ENCODE measurements around the gene FRAS1. TPM values are rescaled to one million over a fixed set of nuclear protein-coding genes. Genes with fewer than 3 reads are reported as not detected.
"Not testable (repeated sequence)": the region's sequence is repeated elsewhere in the genome, so short reads cannot be mapped to it uniquely, and the experiment has no call there.

FRAS1 gene
- total and polyA plus RNA-seq, 9 of the 15 experiments (the other 6 are each of a cell fraction or from before 2014, with no cell fraction given): under 0.01 to 0.11 (median 0.04) TPM; not detected in 2

GRCh38 chr4:78545275-78546246 lies 488.4 kb downstream of the FRAS1 start (continued):
- no peak for TF ChIP-seq YY1 (IDR thresholded peaks at IDR 0.05; ENCODE audit: borderline replicate concordance in 1 of 3, control insufficient read depth in 1 of 3, extremely low read depth in 1 of 3, insufficient read depth in 3 of 3, insufficient read length in 1 of 3, insufficient replicate concordance in 2 of 3, low read depth in 1 of 3, low read length in 2 of 3)
- TF ChIP-seq ZNF143 (CRISPR knock-in tag; IDR thresholded peaks at IDR 0.05): no peak

GRCh38 chr4:78547899-78548298 lies 490.8 kb downstream of the FRAS1 start:
- intact Hi-C loops (cut with micrococcal nuclease); POLR2A ChIA-PET; BruUV-seq (replicated peaks): not testable (repeated sequence)

GRCh38 chr4:78548889-78549288 lies 491.8 kb downstream of the FRAS1 start:
- 19% methylated on average over 2 of the region's 4 CpGs for WGBS (ENCODE audit: insufficient coverage, low coverage, missing lambda C conversion rate)
- peaks cover 10 to 20% of the 10 kb centered on the region in 2 experiments; a peak in 4 of 5 replicates for H3K4me1 ChIP-seq (replicated peaks in 1 of 2; ENCODE audit: control insufficient read depth in 2 of 2, insufficient read depth in 2 of 2, low read length in 2 of 2)
- H4K20me1 ChIP-seq (replicated peaks; ENCODE audit: control insufficient read depth, insufficient read depth, low read length); H3K9ac ChIP-seq (ENCODE audit: insufficient read depth in 1 of 2, low read depth in 2 of 2, low read length in 2 of 2); POLR2A ChIA-PET; intact Hi-C loops (cut with micrococcal nuclease); H2AFZ ChIP-seq (ENCODE audit: low read depth, low read length); in situ Hi-C loops (cut with MboI); H3K9me3 ChIP-seq (replicated peaks; ENCODE audit: control insufficient read depth, insufficient read depth, low read depth, low read length); H3K27ac ChIP-seq (ENCODE audit: extremely low read depth, low read depth, low read length); BruUV-seq (replicated peaks); H3K27me3 ChIP-seq (ENCODE audit: control insufficient read depth in 2 of 2, insufficient read depth in 2 of 2, low read length in 2 of 2); H3K4me2 ChIP-seq (ENCODE audit: insufficient read depth, low read length); H3K4me3 ChIP-seq; FAIRE-seq; H3K79me2 ChIP-seq (ENCODE audit: control insufficient read depth, insufficient read depth, low read length); DNase-seq (ENCODE audit: extremely low read depth in 1 of 4, low spot score in 3 of 4); H3K36me3 ChIP-seq (ENCODE audit: control insufficient read depth, insufficient read depth, low read length); ATAC-seq; H3K9me1 ChIP-seq (ENCODE audit: control insufficient read depth, insufficient read depth, low read length); CTCF ChIA-PET (ENCODE audit: low intra/inter-chr PET ratio): not testable (repeated sequence)

More at GRCh38 chr4:78547899-78548298, 490.8 kb downstream of the FRAS1 start:
- H2AFZ ChIP-seq (ENCODE audit: low read depth, low read length); H3K4me2 ChIP-seq (ENCODE audit: insufficient read depth, low read length); H4K20me1 ChIP-seq (replicated peaks; ENCODE audit: control insufficient read depth, insufficient read depth, low read length); in situ Hi-C loops (cut with MboI); H3K9me1 ChIP-seq (ENCODE audit: control insufficient read depth, insufficient read depth, low read length); H3K27ac ChIP-seq (ENCODE audit: extremely low read depth, low read depth, low read length); CTCF ChIA-PET (ENCODE audit: low intra/inter-chr PET ratio); ATAC-seq; H3K36me3 ChIP-seq (ENCODE audit: control insufficient read depth, insufficient read depth, low read length); H3K79me2 ChIP-seq (ENCODE audit: control insufficient read depth, insufficient read depth, low read length); H3K9ac ChIP-seq (ENCODE audit: insufficient read depth in 1 of 2, low read depth in 2 of 2, low read length in 2 of 2); H3K27me3 ChIP-seq (ENCODE audit: control insufficient read depth in 2 of 2, insufficient read depth in 2 of 2, low read length in 2 of 2); DNase-seq (ENCODE audit: extremely low read depth in 1 of 4, low spot score in 3 of 4); H3K9me3 ChIP-seq (replicated peaks; ENCODE audit: control insufficient read depth, insufficient read depth, low read depth, low read length); FAIRE-seq; H3K4me3 ChIP-seq: not testable (repeated sequence)
- 76% methylated on average over 4 of the region's 28 CpGs for WGBS (ENCODE audit: insufficient coverage, low coverage, missing lambda C conversion rate)
- peaks cover 10 to 17% of the 10 kb centered on the region in 2 experiments; a peak in 4 of 5 replicates for H3K4me1 ChIP-seq (replicated peaks in 1 of 2; ENCODE audit: control insufficient read depth in 2 of 2, insufficient read depth in 2 of 2, low read length in 2 of 2)
